DOHH2 (cell line): ENCODE results near the gene SRD5A2.
"Not testable (repeated sequence)": the region's sequence is repeated elsewhere in the genome, so short reads cannot be mapped to it uniquely, and the experiment has no call there.

Experiments
- H3F3A ChIP-seq: fragments of 200-600 bp; sonication (generic), shearing (Covaris generic); 2 replicates; pipeline ENCODE4 v1.6.0; 2016; ENCODE audit warnings: antibody characterized with exemption, mild to moderate bottlenecking; ENCODE audit not compliant: control insufficient read depth, insufficient read depth
- H3K27ac ChIP-seq: fragments of 200-600 bp; sonication (generic); 2 replicates; pipeline ENCODE4 v1.5.1; 2014; ENCODE audit warnings: low read depth, mild to moderate bottlenecking, low read length, moderate library complexity
- H3K27me3 ChIP-seq: fragments of 200-600 bp; sonication (generic); 2 replicates; pipeline ENCODE4 v1.6.1; 2014; ENCODE audit warnings: mild to moderate bottlenecking, low read length, mixed read lengths; ENCODE audit not compliant: control insufficient read depth
- H3K36me3 ChIP-seq: fragments of 200-600 bp; sonication (generic); 2 replicates; pipeline ENCODE4 v1.6.1; 2014; ENCODE audit warnings: mild to moderate bottlenecking, low read length, moderate library complexity, mixed read lengths; ENCODE audit not compliant: control insufficient read depth
- H3K4me1 ChIP-seq: fragments of 200-600 bp; sonication (generic); 2 replicates; pipeline ENCODE4 v1.6.1; 2014; ENCODE audit warnings: mild to moderate bottlenecking, low read length, mixed read lengths; ENCODE audit not compliant: control insufficient read depth
- H3K4me2 ChIP-seq: fragments of 200-600 bp; sonication (generic); 2 replicates; pipeline ENCODE4 v1.6.0; 2014; ENCODE audit warnings: mild to moderate bottlenecking, low read length, moderate library complexity
- H3K4me3 ChIP-seq: fragments of 200-600 bp; sonication (generic); 2 replicates; pipeline ENCODE4 v1.5.1; 2014; ENCODE audit warnings: mild to moderate bottlenecking, low read length, mixed read lengths
- H3K79me2 ChIP-seq: fragments of 200-600 bp; sonication (generic); 2 replicates; pipeline ENCODE4 v1.6.1; 2014; ENCODE audit warnings: mild to moderate bottlenecking, low read length, mixed read lengths; ENCODE audit not compliant: control insufficient read depth
- H3K9me2 ChIP-seq: fragments of 200-600 bp; sonication (generic); replicated peaks from 2 replicates; pipeline ENCODE4 v1.6.1; 2014; ENCODE audit warnings: mild to moderate bottlenecking, low read length, mixed read lengths; ENCODE audit not compliant: control insufficient read depth
- H3K9me3 ChIP-seq: fragments of 200-600 bp; sonication (generic); 2 replicates; pipeline ENCODE4 v1.6.1; 2014; ENCODE audit warnings: antibody characterized with exemption, low read length, mixed read lengths; ENCODE audit not compliant: control insufficient read depth, insufficient read depth
- H4K20me1 ChIP-seq: fragments of 200-600 bp; sonication (generic); 2 replicates; pipeline ENCODE4 v1.6.0; 2014; ENCODE audit warnings: low read depth, mild to moderate bottlenecking, antibody characterized with exemption, low read length, moderate library complexity; ENCODE audit not compliant: control insufficient read depth, insufficient read depth
- EZH2phosphoT487 ChIP-seq: fragments of 200-600 bp; sonication (generic); IDR thresholded peaks from 2 replicates; pipeline ENCODE4 v1.6.1; 2017; ENCODE audit warnings: borderline replicate concordance, mild to moderate bottlenecking, antibody characterized with exemption, low read length, moderate library complexity, mixed read lengths
- TF ChIP-seq, protein P1 (sequence below): fragments of 200-600 bp; sonication (generic); IDR thresholded peaks from one replicate; pipeline ENCODE4 v1.5.1; 2014; ENCODE audit warnings: antibody characterized with exemption, mild to moderate bottlenecking, low read depth, low read length; ENCODE audit not compliant: poor library complexity, severe bottlenecking

The SRD5A2 gene

DNA sequence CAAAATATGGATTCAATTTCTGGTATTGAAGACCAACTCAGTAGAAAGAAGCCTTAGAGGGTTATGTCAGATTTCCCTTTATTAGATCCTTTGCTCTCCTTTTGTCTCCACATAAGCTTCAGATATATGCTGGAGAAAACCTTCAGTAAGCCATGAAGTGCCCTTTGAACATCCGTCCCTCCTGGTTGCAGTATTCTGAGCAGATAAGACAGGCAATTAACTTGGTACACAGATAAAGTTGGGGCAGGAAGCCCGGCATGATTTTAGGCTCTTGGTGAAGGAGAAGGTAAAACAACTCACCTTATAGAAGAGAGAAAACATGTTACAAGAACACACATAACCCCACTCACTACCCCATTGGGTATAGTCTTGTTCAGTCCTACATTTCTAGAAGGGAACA is 76.4 kb downstream of the SRD5A2 start:
- Histone ChIP-seq H3K36me3 (no peaks in the 10 kb centered on the region), H3K4me3 (no peak overlapping the region), H4K20me1 (no peaks in the 10 kb centered on the region), H3K9me2 (no peaks in the 10 kb centered on the region), H3K4me2 (no peak overlapping the region), H3K79me2 (no peaks in the 10 kb centered on the region), H3K4me1 (no peaks in the 10 kb centered on the region), H3K27me3 (no peaks in the 10 kb centered on the region), H3F3A (no peaks in the 10 kb centered on the region), H3K9me3 (no peaks in the 10 kb centered on the region), H3K27ac (no peak overlapping the region)
- TF ChIP-seq, protein P1, sequence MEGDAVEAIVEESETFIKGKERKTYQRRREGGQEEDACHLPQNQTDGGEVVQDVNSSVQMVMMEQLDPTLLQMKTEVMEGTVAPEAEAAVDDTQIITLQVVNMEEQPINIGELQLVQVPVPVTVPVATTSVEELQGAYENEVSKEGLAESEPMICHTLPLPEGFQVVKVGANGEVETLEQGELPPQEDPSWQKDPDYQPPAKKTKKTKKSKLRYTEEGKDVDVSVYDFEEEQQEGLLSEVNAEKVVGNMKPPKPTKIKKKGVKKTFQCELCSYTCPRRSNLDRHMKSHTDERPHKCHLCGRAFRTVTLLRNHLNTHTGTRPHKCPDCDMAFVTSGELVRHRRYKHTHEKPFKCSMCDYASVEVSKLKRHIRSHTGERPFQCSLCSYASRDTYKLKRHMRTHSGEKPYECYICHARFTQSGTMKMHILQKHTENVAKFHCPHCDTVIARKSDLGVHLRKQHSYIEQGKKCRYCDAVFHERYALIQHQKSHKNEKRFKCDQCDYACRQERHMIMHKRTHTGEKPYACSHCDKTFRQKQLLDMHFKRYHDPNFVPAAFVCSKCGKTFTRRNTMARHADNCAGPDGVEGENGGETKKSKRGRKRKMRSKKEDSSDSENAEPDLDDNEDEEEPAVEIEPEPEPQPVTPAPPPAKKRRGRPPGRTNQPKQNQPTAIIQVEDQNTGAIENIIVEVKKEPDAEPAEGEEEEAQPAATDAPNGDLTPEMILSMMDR, result no peak
- TF ChIP-seq EZH2phosphoT487, result no peak

DNA sequence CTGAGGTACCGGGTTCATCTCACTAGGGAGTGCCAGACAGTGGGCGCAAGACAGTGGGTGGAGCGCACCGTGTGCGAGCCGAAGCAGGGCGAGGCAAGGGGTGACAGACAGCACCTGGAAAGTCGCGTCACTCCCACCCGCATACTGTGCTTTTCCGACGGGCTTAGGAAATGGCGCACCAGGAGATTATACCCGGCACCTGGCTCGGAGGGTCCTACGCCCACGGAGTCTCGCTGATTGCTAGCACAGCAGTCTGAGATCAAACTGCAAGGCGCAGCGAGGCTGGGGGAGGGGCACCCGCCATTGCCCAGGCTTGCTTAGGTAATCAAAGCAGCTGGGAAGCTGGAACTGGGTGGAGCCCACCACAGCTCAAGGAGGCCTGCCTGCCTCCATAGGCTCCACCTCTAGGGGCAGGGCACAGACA is 84.3 kb downstream of the SRD5A2 start:
- not testable (repeated sequence) for H3K27ac ChIP-seq, H4K20me1 ChIP-seq, H3K4me2 ChIP-seq, H3K36me3 ChIP-seq, H3K4me3 ChIP-seq, H3F3A ChIP-seq, H3K9me3 ChIP-seq, H3K79me2 ChIP-seq, H3K4me1 ChIP-seq, H3K27me3 ChIP-seq, H3K9me2 ChIP-seq

DNA sequence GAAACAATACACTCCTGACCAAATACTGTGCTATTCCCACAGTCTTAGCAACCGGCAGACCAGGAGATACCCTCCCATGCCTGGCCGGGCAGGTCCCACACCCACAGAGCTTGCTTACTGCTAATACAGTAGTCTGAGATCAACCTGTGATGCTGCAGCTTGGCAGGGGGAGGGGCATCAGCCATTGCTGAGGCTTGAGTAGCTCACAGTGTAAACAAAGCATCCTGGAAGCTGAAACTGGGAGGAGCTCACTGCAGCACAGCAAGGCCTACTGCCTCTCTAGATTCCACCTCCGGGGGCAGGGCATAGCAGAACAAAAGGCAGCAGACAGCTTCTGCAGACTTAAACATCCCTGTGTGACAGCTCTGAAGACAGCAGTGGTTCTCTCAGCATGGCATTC is 91.4 kb downstream of the SRD5A2 start:
- not testable (repeated sequence) for H3K36me3 ChIP-seq, H3K9me3 ChIP-seq, H4K20me1 ChIP-seq, H3K9me2 ChIP-seq, H3K4me2 ChIP-seq, H3K27me3 ChIP-seq, H3F3A ChIP-seq, H3K4me1 ChIP-seq, H3K27ac ChIP-seq, H3K4me3 ChIP-seq, H3K79me2 ChIP-seq

DNA sequence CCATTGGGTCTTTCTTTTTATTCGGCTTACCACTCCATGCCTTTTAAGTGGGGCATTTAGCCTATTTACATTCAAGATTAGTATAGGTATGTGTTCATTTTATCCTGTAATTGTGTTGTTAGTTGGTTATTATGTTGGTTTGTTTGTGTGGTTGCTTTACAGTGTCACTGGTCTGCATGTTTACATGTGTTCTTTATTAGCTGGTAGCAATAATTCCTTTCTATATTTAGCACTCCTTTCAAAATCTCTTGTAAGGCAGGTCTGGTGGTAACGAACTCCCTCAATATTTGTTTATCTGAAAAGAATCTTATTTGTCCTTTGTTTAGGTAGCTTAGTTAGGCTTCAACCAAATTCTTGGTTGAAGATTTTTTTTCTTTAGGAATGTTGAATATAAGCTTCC is 97.5 kb downstream of the SRD5A2 start:
- no peaks in the 10 kb centered on the region for H3K4me1 ChIP-seq
- TF ChIP-seq, protein P1, result no peak
- TF ChIP-seq EZH2phosphoT487, result no peak

More for the DNA sequence above, 97.5 kb downstream of the SRD5A2 start:
- Histone ChIP-seq H3K36me3 (no peaks in the 10 kb centered on the region), H3K27ac (no peak overlapping the region), H3K27me3 (no peaks in the 10 kb centered on the region), H3K9me3 (no peaks in the 10 kb centered on the region), H4K20me1 (no peaks in the 10 kb centered on the region), H3K4me2 (no peak overlapping the region), H3K79me2 (no peaks in the 10 kb centered on the region), H3F3A (no peaks in the 10 kb centered on the region), H3K9me2 (no peaks in the 10 kb centered on the region), H3K4me3 (no peak overlapping the region)
